Endothelial cell (in vitro differentiated cells): ENCODE data around the gene SPRING1. TPM values are rescaled to one million over a fixed set of nuclear protein-coding genes. Genes with fewer than 3 reads are reported as not detected.

Source experiments
- DNase-seq: peaks from one replicate; pipeline ENCODE4 v3.0.0; 2021; ENCODE audit warnings: low spot score
- H3K27ac Mint-ChIP-seq: one replicate; pipeline ENCODE4 v1.8.0; 2021; ENCODE audit warnings: mixed read lengths, inconsistent platforms; ENCODE audit not compliant: unreplicated experiment
- H3K27me3 Mint-ChIP-seq: one replicate; pipeline ENCODE4 v1.8.0; 2021; ENCODE audit warnings: mild to moderate bottlenecking, moderate library complexity, mixed read lengths, inconsistent platforms; ENCODE audit not compliant: unreplicated experiment
- H3K36me3 Mint-ChIP-seq: one replicate; pipeline ENCODE4 v1.8.0; 2021; ENCODE audit warnings: mild to moderate bottlenecking, low read depth, mixed read lengths, inconsistent platforms; ENCODE audit not compliant: unreplicated experiment
- H3K4me1 Mint-ChIP-seq: one replicate; pipeline ENCODE4 v1.8.0; 2021; ENCODE audit warnings: mild to moderate bottlenecking, mixed read lengths, inconsistent platforms; ENCODE audit not compliant: unreplicated experiment
- H3K4me3 Mint-ChIP-seq: one replicate; pipeline ENCODE4 v1.8.0; 2021; ENCODE audit warnings: mild to moderate bottlenecking, mixed read lengths, inconsistent platforms; ENCODE audit not compliant: unreplicated experiment
- H3K9me3 Mint-ChIP-seq: one replicate; pipeline ENCODE4 v1.8.0; 2021; ENCODE audit warnings: mixed read lengths, inconsistent platforms; ENCODE audit not compliant: unreplicated experiment
- CTCF ChIP-seq: fragments of 200-600 bp; sonication (generic); IDR thresholded peaks from one replicate; pipeline ENCODE4 v1.5.0; 2021; ENCODE audit warnings: antibody characterized with exemption; ENCODE audit not compliant: unreplicated experiment
- total RNA-seq: library from RNA; stranded (reverse); fragmentation: NEBNext Ultra II Directional; extraction: Animal tissue kit (Norgen Biotek cat#: 25700); gene quantifications from one replicate; pipeline ENCODE4 v1.2.1, GENCODE V29; 2021; ENCODE audit not compliant: unreplicated experiment

SPRING1 gene
- total RNA-seq, 1 donor from 2014 or later = 73.8 TPM

GRCh38 chr12:116717466-116718437 is 20.1 kb downstream of the SPRING1 start:
- no peak for TF ChIP-seq CTCF
- Mint-ChIP-seq H3K4me1 (peaks cover 5% of the 10 kb centered on the region), H3K27ac (no peak overlapping the region), H3K36me3 (peaks cover 34% of the 10 kb centered on the region), H3K27me3 (peaks cover 3% of the 10 kb centered on the region), H3K4me3 (no peak overlapping the region), H3K9me3 (no peaks in the 10 kb centered on the region)
- no peak for DNase-seq

DNA sequence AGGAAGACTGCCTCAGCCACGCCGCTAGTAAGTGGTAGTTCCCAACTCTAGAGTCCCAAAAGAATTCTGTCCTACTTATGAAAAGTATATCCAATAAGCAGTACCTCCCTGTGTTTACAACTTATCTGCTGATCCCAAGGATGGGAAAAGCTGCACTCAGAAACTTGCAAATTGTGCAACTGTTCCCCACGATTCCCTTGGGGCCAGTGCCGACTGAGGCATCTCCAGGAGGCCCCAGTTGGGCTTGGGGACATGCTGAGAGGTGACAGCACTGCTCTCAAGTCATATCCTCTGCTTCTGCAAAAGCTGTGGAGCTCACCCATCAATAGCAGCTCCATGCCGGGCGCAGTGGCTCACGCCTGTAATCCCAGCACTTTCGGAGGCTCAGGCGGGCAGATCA is 23.7 kb downstream of the SPRING1 start:
- Mint-ChIP-seq H3K36me3 (peaks cover 26% of the 10 kb centered on the region), H3K4me1 (peaks cover 5% of the 10 kb centered on the region), H3K27ac (no peak overlapping the region), H3K9me3 (no peaks in the 10 kb centered on the region), H3K27me3 (peaks cover 3% of the 10 kb centered on the region), H3K4me3 (no peak overlapping the region)
- DNase-seq = no peak
- no peak for TF ChIP-seq CTCF

GRCh38 chr12:116713527-116713926 is 24.3 kb downstream of the SPRING1 start:
- Mint-ChIP-seq H3K9me3 (no peaks in the 10 kb centered on the region), H3K27me3 (peaks cover under 1% of the 10 kb centered on the region), H3K4me1 (peaks cover under 1% of the 10 kb centered on the region), H3K4me3 (no peak overlapping the region), H3K27ac (no peak overlapping the region), H3K36me3 (peaks cover 26% of the 10 kb centered on the region)
- TF ChIP-seq CTCF = no peak
- DNase-seq = no peak

DNA sequence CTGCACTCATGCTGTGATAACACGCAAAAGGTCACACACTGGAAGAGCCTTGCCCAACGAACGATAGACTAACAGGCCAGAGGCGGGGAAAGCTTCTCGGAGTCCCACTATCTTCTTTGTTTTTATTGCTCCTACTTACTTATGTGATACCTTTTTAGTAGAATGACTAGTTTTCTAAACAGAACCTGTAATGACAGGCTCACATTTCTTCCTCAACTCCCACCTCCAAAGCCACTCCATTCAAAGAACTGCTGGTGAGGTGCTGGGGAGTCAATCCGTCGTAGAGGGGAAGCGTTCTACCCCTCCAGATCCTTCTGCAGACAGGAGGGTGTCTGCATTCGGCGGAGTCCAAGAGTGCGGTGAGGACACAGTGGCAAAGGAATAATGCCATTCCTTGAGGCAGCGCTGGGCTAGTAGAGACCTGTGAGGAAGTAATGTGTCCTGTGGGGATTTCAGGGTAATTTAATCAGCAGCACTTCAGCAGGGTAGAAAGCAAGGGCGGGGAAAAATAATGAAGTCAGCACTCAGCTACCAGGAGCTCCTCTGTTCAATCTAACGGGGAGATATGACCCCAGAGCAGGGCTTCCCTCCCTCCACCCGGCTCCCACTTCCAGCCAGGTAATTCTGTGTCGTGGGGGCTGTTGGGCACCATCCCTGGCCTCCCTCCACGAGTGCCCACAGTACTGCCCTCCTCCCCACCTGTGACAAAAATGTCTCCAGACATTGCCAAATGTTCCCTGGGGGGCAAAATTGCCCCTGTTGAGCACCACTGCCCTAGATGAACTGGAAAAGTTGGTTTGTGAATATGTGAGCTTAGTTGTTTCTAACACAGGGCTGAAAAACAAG is 25.2 kb downstream of the SPRING1 start:
- Mint-ChIP-seq H3K27ac (no peak overlapping the region), H3K36me3 (peaks cover 26% of the 10 kb centered on the region), H3K27me3 (no peaks in the 10 kb centered on the region), H3K4me1 (no peaks in the 10 kb centered on the region), H3K4me3 (no peak overlapping the region), H3K9me3 (no peaks in the 10 kb centered on the region)
- no peak for DNase-seq
- TF ChIP-seq CTCF = no peak
